HCT116 (cell line): ENCODE results near the gene ANXA4. TPM values are rescaled to one million over a fixed set of nuclear protein-coding genes. Genes with fewer than 3 reads are reported as not detected.

Experiments used
- ATAC-seq: fragments of 200-7000 bp; cut with Tn5 transposase; 2 replicates; pipeline ENCODE4 v1.9.1; 2020; ENCODE audit warnings: mild to moderate bottlenecking, moderate library complexity
- BruUV-seq: library from RNA; stranded (reverse); fragments of 400-500 nt; replicated peaks from 2 replicates; lab custom pipeline; 2021; lab: Mats Ljungman, UMichigan
- CTCF ChIA-PET: fragments of 300-600 bp; sonication (Branson Sonifier 250); formaldehyde crosslinking; loops from one replicate; lab custom pipeline; 2021; ENCODE audit warnings: antibody characterized with exemption; lab: Charles Lee
- POLR2A ChIA-PET: fragments of 300-600, 350-600 bp; sonication (Branson Sonifier 250); formaldehyde crosslinking; loops from one replicate; lab custom pipeline; 2021; ENCODE audit warnings: antibody characterized with exemption; lab: Charles Lee
- RAD21 ChIA-PET, 2 experiments: fragments of 300-600 bp; sonication (Branson Sonifier 250); formaldehyde crosslinking; loops; one replicate each; lab custom pipeline; 2023; ENCODE audit warnings: low total read pairs in 2 of 2; ENCODE audit not compliant: uncharacterized antibody in 2 of 2, unreplicated experiment in 2 of 2, low non-redundant PET in 1 of 2; lab: Charles Lee
- DNase-seq: peaks from one replicate; pipeline ENCODE4 v3.0.0-alpha.2; 2010; ENCODE audit warnings: low read depth, low spot score
- H2AFZ ChIP-seq: fragments of 200-600 bp; shearing (Covaris generic), sonication (generic); 2 replicates; pipeline ENCODE4 v1.6.1; 2017; ENCODE audit warnings: low read depth, mixed run types, mixed read lengths, antibody characterized with exemption, low read length; ENCODE audit not compliant: poor library complexity, severe bottlenecking
- H3K27ac ChIP-seq: 2 replicates; pipeline ENCODE4 v1.5.1; 2012; ENCODE audit warnings: low read depth, low read length
- H3K27me3 ChIP-seq: fragments of 200-600 bp; sonication (generic); 2 replicates; pipeline ENCODE4 v1.6.1; 2016; ENCODE audit warnings: mixed run types, low read length, mixed read lengths; ENCODE audit not compliant: insufficient read depth
- H3K36me3 ChIP-seq, 2 experiments: fragments of 200-500 bp in 1 of 2; fragments of 200-600 bp in 1 of 2; sonication (Bioruptor generic) in 1 of 2; sonication (generic) in 1 of 2; 2 replicates each; pipeline versions ENCODE4 v1.5.1 to v1.6.1; 2014 to 2016; ENCODE audit warnings: low read length in 2 of 2, inconsistent platforms in 1 of 2, mixed read lengths in 1 of 2, mixed run types in 1 of 2; ENCODE audit not compliant: insufficient read depth in 2 of 2, control insufficient read depth in 1 of 2
- H3K4me1 ChIP-seq, 2 experiments: fragments of 200-600 bp in 1 of 2; sonication (generic) in 1 of 2; 2 replicates each; pipeline versions ENCODE4 v1.5.1 to v1.6.1; 2012 to 2017; ENCODE audit warnings: low read length in 2 of 2, inconsistent platforms in 1 of 2, mild to moderate bottlenecking in 1 of 2, mixed read lengths in 1 of 2, mixed run types in 1 of 2, moderate library complexity in 1 of 2; ENCODE audit not compliant: insufficient read depth in 2 of 2, control insufficient read depth in 1 of 2
- H3K4me2 ChIP-seq: fragments of 200-600 bp; sonication (generic); 2 replicates; pipeline ENCODE4 v1.6.1; 2017; ENCODE audit warnings: mixed run types, low read length, mixed read lengths
- H3K4me3 ChIP-seq, 2 experiments: fragments of 200-600 bp in 1 of 2; sonication (generic) in 1 of 2; replicated peaks in 1 of 2; 2 replicates each; pipeline ENCODE4 v1.5.1; 2011 to 2016; ENCODE audit warnings: low read length in 2 of 2, control low read depth in 1 of 2, low read depth in 1 of 2, mild to moderate bottlenecking in 1 of 2, mixed read lengths in 1 of 2, mixed run types in 1 of 2
- H3K79me2 ChIP-seq: fragments of 200-600 bp; sonication (generic); 2 replicates; pipeline ENCODE4 v1.6.1; 2017; ENCODE audit warnings: mild to moderate bottlenecking, mixed run types, low read length, moderate library complexity, mixed read lengths; ENCODE audit not compliant: insufficient read depth
- H3K9ac ChIP-seq: fragments of 200-600 bp; sonication (generic); 2 replicates; pipeline ENCODE4 v1.6.1; 2016; ENCODE audit warnings: low read length, mixed read lengths
- H3K9me2 ChIP-seq: fragments of 200-600 bp; sonication (generic), shearing (Covaris generic); 2 replicates; pipeline ENCODE4 v1.6.1; 2017; ENCODE audit warnings: mixed run types, mild to moderate bottlenecking, moderate library complexity; ENCODE audit not compliant: insufficient read depth
- H3K9me3 ChIP-seq, 2 experiments: fragments of 200-500 bp in 1 of 2; fragments of 200-600 bp in 1 of 2; sonication (Bioruptor generic) in 1 of 2; sonication (generic) in 1 of 2; 2 replicates each; pipeline ENCODE4 v1.6.1; 2014 to 2017; ENCODE audit warnings: low read length in 2 of 2, mixed read lengths in 2 of 2, inconsistent platforms in 1 of 2, low read depth in 1 of 2, mild to moderate bottlenecking in 1 of 2, mixed run types in 1 of 2, moderate library complexity in 1 of 2; ENCODE audit not compliant: control insufficient read depth in 1 of 2, insufficient read depth in 1 of 2
- H4K20me1 ChIP-seq: fragments of 200-600 bp; sonication (generic), shearing (Covaris generic); 2 replicates; pipeline ENCODE4 v1.6.1; 2017; ENCODE audit warnings: mixed run types, mild to moderate bottlenecking, moderate library complexity; ENCODE audit not compliant: insufficient read depth
- CBX3 ChIP-seq: IDR thresholded peaks from 2 replicates; pipeline ENCODE4 v1.6.1; 2012; ENCODE audit warnings: low read depth
- CEBPB ChIP-seq: IDR thresholded peaks from 2 replicates; pipeline ENCODE4 v1.6.1; 2012; ENCODE audit warnings: low read depth
- EZH2phosphoT487 ChIP-seq: fragments of 200-600 bp; IDR thresholded peaks from 2 replicates; pipeline ENCODE4 v1.6.1; 2018; ENCODE audit warnings: antibody characterized with exemption, borderline replicate concordance
- FOSL1 ChIP-seq: IDR thresholded peaks from 2 replicates; pipeline ENCODE4 v1.6.1; 2012; ENCODE audit warnings: low read depth
- JUND ChIP-seq: IDR thresholded peaks from 2 replicates; pipeline ENCODE4 v1.6.1; 2012
- POLR2A ChIP-seq: IDR thresholded peaks from 2 replicates; pipeline ENCODE4 v1.7.0; 2011; ENCODE audit warnings: borderline replicate concordance; ENCODE audit not compliant: insufficient read depth, insufficient read length; ENCODE audit errors: extremely low read depth
- RAD21 ChIP-seq: IDR thresholded peaks from 2 replicates; pipeline ENCODE4 v1.6.1; 2012; ENCODE audit warnings: low read depth, mild to moderate bottlenecking
- SIN3A ChIP-seq: IDR thresholded peaks from 2 replicates; pipeline ENCODE4 v1.6.1; 2012; ENCODE audit warnings: low read depth
- SP1 ChIP-seq: IDR thresholded peaks from 2 replicates; pipeline ENCODE4 v1.6.1; 2012; ENCODE audit warnings: low read depth
- SRF ChIP-seq: IDR thresholded peaks from 2 replicates; pipeline ENCODE4 v1.6.1; 2012; ENCODE audit warnings: low read depth
- TCF7L2 ChIP-seq: IDR thresholded peaks from 2 replicates; pipeline ENCODE4 v1.7.0; 2011; ENCODE audit warnings: borderline replicate concordance, inconsistent platforms; ENCODE audit not compliant: insufficient read depth, insufficient read length; ENCODE audit errors: extremely low read depth
- ZFX ChIP-seq: fragments of 450-650 bp; IDR thresholded peaks from 2 replicates; pipeline ENCODE4 v1.6.1; 2017
- ZNF274 ChIP-seq: fragments of 200-500 bp; sonication (Bioruptor generic); IDR thresholded peaks from 2 replicates; pipeline ENCODE4 v1.6.1; 2014; ENCODE audit warnings: mild to moderate bottlenecking, low read depth, low read length, inconsistent platforms
- intact Hi-C: fragments of 100-400 bp; cut with micrococcal nuclease; formaldehyde crosslinking; loops from 2 replicates; pipeline ENCODE4 v1.10.0; 2022
- total RNA-seq: library from RNA; stranded (reverse); gene quantifications from one replicate; pipeline ENCODE4 v1.2.1, GENCODE V29; 2021; ENCODE audit not compliant: unreplicated experiment
- TF ChIP-seq, protein P1 (sequence below): IDR thresholded peaks from 2 replicates; pipeline ENCODE4 v1.6.1; 2012
- TF ChIP-seq, protein P2 (sequence below), 3 experiments: fragments of 200-600 bp in 1 of 3; sonication (generic) in 1 of 3; IDR thresholded peaks in 2 of 3; conservative IDR thresholded peaks in 1 of 3; 2 replicates each; pipeline ENCODE4 v1.5.1; 2012 to 2017; ENCODE audit warnings: low read depth in 2 of 3, low read length in 2 of 3, antibody characterized with exemption in 1 of 3, borderline replicate concordance in 1 of 3, control low read depth in 1 of 3, mild to moderate bottlenecking in 1 of 3, mixed read lengths in 1 of 3, mixed run types in 1 of 3, moderate library complexity in 1 of 3; ENCODE audit not compliant: insufficient read depth in 1 of 3
- TF ChIP-seq, protein P3 (sequence below): IDR thresholded peaks from 2 replicates; pipeline ENCODE4 v1.6.1; 2012

ANXA4 gene
- total RNA-seq, 1 experiment from 2014 or later: 64.6 TPM

GRCh38 chr2:69771461-69771860, 29.5 kb downstream of the ANXA4 start:
- Histone ChIP-seq H4K20me1 (no peaks in the 10 kb centered on the region), H3K9ac (no peak overlapping the region), H3K27ac (no peak overlapping the region), H3K9me2 (no peaks in the 10 kb centered on the region), H3K4me1 (peaks cover 55 to 75% of the 10 kb centered on the region in 2 experiments), H3K9me3 (no peaks in the 10 kb centered on the region), H3K27me3 (no peaks in the 10 kb centered on the region), H2AFZ (no peak overlapping the region), H3K4me3 (no peak overlapping the region), H3K4me2 (peak overlapping the region; percentile 25; the same call in 1 of the 2 replicates), H3K36me3 (no peaks in the 10 kb centered on the region), H3K79me2 (peaks cover 26% of the 10 kb centered on the region)
- ChIA-PET CTCF (no interaction called here), RAD21 (interaction anchor here in 1 of 2 experiments (0.6 kb wide), 1 partner anchor 206 kb away, joined by 3 read pairs; no protein-coding TSS in a partner anchor), POLR2A (no interaction called here)
- DNase-seq (no peak), ATAC-seq (no peak)
- intact Hi-C loops: no loop called here
- TF ChIP-seq, protein P1, sequence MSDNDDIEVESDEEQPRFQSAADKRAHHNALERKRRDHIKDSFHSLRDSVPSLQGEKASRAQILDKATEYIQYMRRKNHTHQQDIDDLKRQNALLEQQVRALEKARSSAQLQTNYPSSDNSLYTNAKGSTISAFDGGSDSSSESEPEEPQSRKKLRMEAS: no peak
- TF ChIP-seq TCF7L2 (no peak), CEBPB (no peak), CBX3 (no peak)
- BruUV-seq: no TSS peak

DNA sequence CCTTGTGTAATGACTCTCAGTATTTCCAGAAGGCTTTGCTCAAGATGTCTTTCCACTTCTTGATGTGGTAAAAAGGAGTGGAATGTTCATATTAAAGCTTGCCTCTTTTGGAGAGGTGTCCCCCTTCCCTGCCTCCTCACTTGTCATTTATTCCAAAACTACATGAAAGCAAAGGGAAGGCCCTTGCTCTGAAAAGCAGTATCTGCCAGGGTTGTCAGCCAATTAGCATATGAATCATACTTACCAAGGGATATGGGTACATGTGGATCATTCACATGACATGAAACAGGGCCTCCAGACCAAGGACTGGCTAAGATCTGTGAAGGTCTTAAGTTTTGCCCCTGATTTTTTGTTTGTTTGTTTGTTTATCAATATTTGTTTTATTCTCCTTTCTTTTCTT, 31.3 kb downstream of the ANXA4 start:
- intact Hi-C loops: no loop called here
- Histone ChIP-seq H3K9ac (peak overlapping the region; percentile 3; the same call in 1 of the 2 replicates), H4K20me1 (no peaks in the 10 kb centered on the region), H3K36me3 (no peaks in the 10 kb centered on the region), H3K79me2 (peaks cover 11% of the 10 kb centered on the region), H3K27ac (no peak overlapping the region), H3K4me1 (peaks cover 62 to 75% of the 10 kb centered on the region in 2 experiments), H3K4me2 (peak overlapping the region; percentile 44), H3K9me3 (no peaks in the 10 kb centered on the region), H3K4me3 (no peak overlapping the region; a peak in 1 of 4 replicates), H3K27me3 (no peaks in the 10 kb centered on the region), H2AFZ (no peak overlapping the region), H3K9me2 (no peaks in the 10 kb centered on the region)
- RAD21 ChIA-PET: interaction anchor here in 1 of 2 experiments (0.7 kb wide), 1 partner anchor 48 kb away, joined by 5 read pairs; no protein-coding TSS in a partner anchor
- ATAC-seq (no peak), DNase-seq (no peak)
- no TSS peak for BruUV-seq
- POLR2A ChIA-PET: no interaction called here
- CTCF ChIA-PET: no interaction called here
- no peak for TF ChIP-seq CEBPB
- TF ChIP-seq CBX3: no peak
- TF ChIP-seq, protein P2, sequence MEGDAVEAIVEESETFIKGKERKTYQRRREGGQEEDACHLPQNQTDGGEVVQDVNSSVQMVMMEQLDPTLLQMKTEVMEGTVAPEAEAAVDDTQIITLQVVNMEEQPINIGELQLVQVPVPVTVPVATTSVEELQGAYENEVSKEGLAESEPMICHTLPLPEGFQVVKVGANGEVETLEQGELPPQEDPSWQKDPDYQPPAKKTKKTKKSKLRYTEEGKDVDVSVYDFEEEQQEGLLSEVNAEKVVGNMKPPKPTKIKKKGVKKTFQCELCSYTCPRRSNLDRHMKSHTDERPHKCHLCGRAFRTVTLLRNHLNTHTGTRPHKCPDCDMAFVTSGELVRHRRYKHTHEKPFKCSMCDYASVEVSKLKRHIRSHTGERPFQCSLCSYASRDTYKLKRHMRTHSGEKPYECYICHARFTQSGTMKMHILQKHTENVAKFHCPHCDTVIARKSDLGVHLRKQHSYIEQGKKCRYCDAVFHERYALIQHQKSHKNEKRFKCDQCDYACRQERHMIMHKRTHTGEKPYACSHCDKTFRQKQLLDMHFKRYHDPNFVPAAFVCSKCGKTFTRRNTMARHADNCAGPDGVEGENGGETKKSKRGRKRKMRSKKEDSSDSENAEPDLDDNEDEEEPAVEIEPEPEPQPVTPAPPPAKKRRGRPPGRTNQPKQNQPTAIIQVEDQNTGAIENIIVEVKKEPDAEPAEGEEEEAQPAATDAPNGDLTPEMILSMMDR (IDR thresholded peaks at IDR 0.05 in 2 of 3, conservative IDR thresholded peaks at IDR 0.05 in 1 of 3; ENCODE audit: borderline replicate concordance in 1 of 3, insufficient read depth in 1 of 3, low read depth in 2 of 3, low read length in 2 of 3): no peak
- TF ChIP-seq, protein P1: no peak
- no peak for TF ChIP-seq POLR2A
- TF ChIP-seq SRF: no peak
- TF ChIP-seq FOSL1: peak; percentile 17; the same call in 1 of the 2 replicates
- TF ChIP-seq JUND: peak; percentile 48
- no peak for TF ChIP-seq SP1
- TF ChIP-seq ZFX: no peak
- TF ChIP-seq RAD21: no peak
- TF ChIP-seq EZH2phosphoT487: no peak
- TF ChIP-seq SIN3A: no peak
- no peak for TF ChIP-seq ZNF274
- TF ChIP-seq, protein P3, sequence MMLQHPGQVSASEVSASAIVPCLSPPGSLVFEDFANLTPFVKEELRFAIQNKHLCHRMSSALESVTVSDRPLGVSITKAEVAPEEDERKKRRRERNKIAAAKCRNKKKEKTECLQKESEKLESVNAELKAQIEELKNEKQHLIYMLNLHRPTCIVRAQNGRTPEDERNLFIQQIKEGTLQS: no peak
